ENCODE results near the gene PKP3. TPM values are rescaled to one million over a fixed set of nuclear protein-coding genes. Genes with fewer than 3 reads are reported as not detected.

The PKP3 gene
- total RNA-seq, 5 donors from 2014 or later (not counting 1 experiment from before 2014, with no cell fraction given): 0.32 to 0.85 (median 0.47) TPM; not detected in 1

DNA sequence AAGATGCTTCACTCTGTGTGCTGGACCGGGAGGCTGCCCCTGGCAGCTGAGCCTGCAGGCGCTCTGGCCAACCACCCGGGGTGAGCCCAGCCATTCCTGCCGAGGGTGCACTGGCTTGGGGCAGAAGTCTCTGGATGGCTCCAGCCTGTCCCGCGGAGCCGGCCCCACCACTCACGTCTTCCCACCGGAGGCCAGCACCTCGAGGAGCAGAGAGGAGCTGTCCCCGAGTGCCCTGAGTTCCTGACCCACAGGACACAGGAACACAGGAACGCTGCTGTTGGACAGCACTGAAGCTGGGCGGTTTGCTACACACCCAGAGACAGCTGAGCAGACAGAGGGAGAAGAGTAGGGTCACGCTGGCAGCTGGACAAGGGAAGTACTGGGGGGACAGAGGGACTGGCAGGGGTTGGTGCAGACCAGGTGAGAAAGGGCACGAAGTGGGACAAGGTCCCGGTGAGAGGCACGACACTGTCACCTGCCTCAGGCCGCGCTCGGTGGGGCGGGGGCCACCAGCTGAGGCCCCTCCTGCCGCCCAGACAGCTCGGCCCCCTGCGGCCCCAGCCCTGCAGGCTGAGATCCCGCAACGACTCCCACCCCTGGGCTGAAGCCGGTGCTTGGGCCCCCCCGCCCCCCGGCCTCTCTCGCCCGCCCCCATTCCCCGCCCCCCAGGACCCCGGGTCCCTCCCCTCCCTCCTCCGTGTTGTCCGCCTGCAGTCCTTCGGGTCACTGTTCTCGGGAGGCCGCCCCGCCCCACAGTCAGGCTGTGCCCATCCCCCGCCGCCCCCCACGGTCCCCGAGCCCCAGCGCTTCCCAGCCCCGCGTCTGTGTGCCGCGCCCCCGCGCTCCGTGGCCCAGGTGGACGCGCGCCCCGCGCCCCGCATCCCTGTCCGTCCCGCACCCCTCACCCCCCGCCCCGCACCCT lies 25.3 kb upstream of the PKP3 start:
- DNase-seq: no peak
- no peaks in the 10 kb centered on the region for H3K9me3 Mint-ChIP-seq
- ATAC-seq (replicated peaks in 1 of 4): peak in 1 of 4 experiments; percentile 28
- no peaks in the 10 kb centered on the region for H3K36me3 Mint-ChIP-seq
- no peaks in the 10 kb centered on the region for H3K36me3 ChIP-seq (ENCODE audit: control insufficient read depth in 2 of 2, extremely low read depth in 1 of 2, insufficient read depth in 1 of 2, low read length in 1 of 2)
- H3K27me3 ChIP-seq (replicated peaks in 1 of 2; ENCODE audit: control insufficient read depth in 2 of 2, extremely low read depth in 1 of 2, insufficient read depth in 2 of 2, low read length in 1 of 2): peaks cover 0 to 69% of the 10 kb centered on the region in 2 experiments
- H3K27me3 Mint-ChIP-seq: peaks cover 22 to 47% of the 10 kb centered on the region in 2 donors
- H3K4me3 Mint-ChIP-seq: peak overlapping the region; percentile 73 to 82 (median 78)
- no peaks in the 10 kb centered on the region for H3K9me3 ChIP-seq
- WGBS (ENCODE audit: insufficient coverage): 8% methylated on average over 22 of the region's 61 CpGs
- peaks cover 10 to 31% (median 17%) of the 10 kb centered on the region in 3 donors for H3K4me1 Mint-ChIP-seq
- CTCF ChIA-PET: interaction anchor here (0.5 to 1.4 kb wide), 2 partner anchors 118 to 138 kb away, joined by 3 to 5 read pairs; no protein-coding TSS in a partner anchor
- no peak overlapping the region for H3K27ac ChIP-seq (ENCODE audit: low read length)
- peaks cover 0 to 36% of the 10 kb centered on the region in 2 experiments for H3K4me1 ChIP-seq (ENCODE audit: control insufficient read depth in 1 of 2, extremely low read depth in 1 of 2, insufficient read depth in 2 of 2, low read length in 2 of 2)
- no peak overlapping the region for H3K4me3 ChIP-seq (ENCODE audit: control insufficient read depth in 1 of 2, extremely low read depth in 1 of 2, low read length in 1 of 2)
- H3K27ac Mint-ChIP-seq: peak overlapping the region in 1 of 2 donors; percentile 39
- POLR2A ChIA-PET: interaction anchor here in 1 of 2 donors (0.6 kb wide), 1 partner anchor 30 kb away, joined by 9 read pairs; no protein-coding TSS in a partner anchor

DNA sequence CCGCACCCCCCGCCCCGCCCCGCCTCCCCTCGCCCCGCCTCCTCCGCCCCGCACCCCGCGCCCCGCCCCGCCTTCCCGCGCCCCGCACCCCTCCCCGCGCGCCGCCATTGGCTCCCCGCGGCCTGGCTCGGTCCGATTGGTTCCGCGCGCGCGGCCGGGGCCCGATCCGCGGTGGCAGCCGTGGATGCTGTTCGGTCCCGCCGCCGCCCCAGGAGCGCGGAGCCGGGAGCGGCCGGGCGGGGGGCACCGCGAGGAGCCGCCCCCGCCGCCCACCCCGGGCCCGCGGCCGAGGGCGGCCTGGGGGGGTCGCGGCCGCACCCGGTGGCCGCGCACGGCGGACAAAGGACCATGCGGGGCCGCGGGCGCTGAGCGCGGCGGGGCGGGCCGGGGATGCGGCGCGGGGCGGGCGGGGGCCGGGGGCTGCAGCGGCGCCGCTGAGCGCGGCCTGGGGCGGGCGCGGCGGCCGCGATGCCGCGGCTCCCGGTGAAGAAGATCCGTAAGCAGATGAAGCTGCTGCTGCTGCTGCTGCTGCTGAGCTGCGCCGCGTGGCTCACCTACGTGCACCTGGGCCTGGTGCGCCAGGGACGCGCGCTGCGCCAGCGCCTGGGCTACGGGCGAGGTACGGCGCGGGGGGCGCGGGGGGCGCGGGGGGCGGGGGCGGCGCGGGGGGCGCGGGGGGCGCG lies 24.5 kb upstream of the PKP3 start, which contains the start of gene B4GALNT4:
TSS of gene B4GALNT4 (plus strand) at position 164 of the 683 bp plus-strand sequence. CDS start at position 469, 305 bp downstream.
- no peak within 1 kb of the TSS for H3K4me3 ChIP-seq (ENCODE audit: control insufficient read depth in 1 of 2, extremely low read depth in 1 of 2, low read length in 1 of 2)
- no peak within 1 kb of the TSS for H3K27ac ChIP-seq (ENCODE audit: low read length)
- ChIA-PET CTCF (no interaction called here), POLR2A (no interaction called here)
- peaks cover 0 to 28% of the 10 kb centered on the region in 2 experiments for H3K4me1 ChIP-seq (ENCODE audit: control insufficient read depth in 1 of 2, extremely low read depth in 1 of 2, insufficient read depth in 2 of 2, low read length in 2 of 2)
- Mint-ChIP-seq H3K4me1 (peaks cover 10 to 28% (median 17%) of the 10 kb centered on the region in 3 donors), H3K4me3 (peak within 1 kb of the TSS; percentile 73 to 82 (median 78)), H3K27me3 (peaks cover 22 to 46% of the 10 kb centered on the region in 2 donors), H3K36me3 (no peaks in the 10 kb centered on the region), H3K27ac (peak within 1 kb of the TSS in 1 of 2 donors; percentile 36), H3K9me3 (no peaks in the 10 kb centered on the region)
- peak in 18 of 35 experiments; percentile 13 to 57 (median 27) for DNase-seq
- H3K27me3 ChIP-seq (replicated peaks in 1 of 2; ENCODE audit: control insufficient read depth in 2 of 2, extremely low read depth in 1 of 2, insufficient read depth in 2 of 2, low read length in 1 of 2): peaks cover 0 to 63% of the 10 kb centered on the region in 2 experiments
- WGBS (ENCODE audit: insufficient coverage): under 1% methylated on average over 73 of the region's 118 CpGs
- H3K36me3 ChIP-seq (ENCODE audit: control insufficient read depth in 2 of 2, extremely low read depth in 1 of 2, insufficient read depth in 1 of 2, low read length in 1 of 2): no peaks in the 10 kb centered on the region
- ATAC-seq (replicated peaks in 1 of 4): peak; percentile 59 to 81 (median 62)
- no peaks in the 10 kb centered on the region for H3K9me3 ChIP-seq

DNA sequence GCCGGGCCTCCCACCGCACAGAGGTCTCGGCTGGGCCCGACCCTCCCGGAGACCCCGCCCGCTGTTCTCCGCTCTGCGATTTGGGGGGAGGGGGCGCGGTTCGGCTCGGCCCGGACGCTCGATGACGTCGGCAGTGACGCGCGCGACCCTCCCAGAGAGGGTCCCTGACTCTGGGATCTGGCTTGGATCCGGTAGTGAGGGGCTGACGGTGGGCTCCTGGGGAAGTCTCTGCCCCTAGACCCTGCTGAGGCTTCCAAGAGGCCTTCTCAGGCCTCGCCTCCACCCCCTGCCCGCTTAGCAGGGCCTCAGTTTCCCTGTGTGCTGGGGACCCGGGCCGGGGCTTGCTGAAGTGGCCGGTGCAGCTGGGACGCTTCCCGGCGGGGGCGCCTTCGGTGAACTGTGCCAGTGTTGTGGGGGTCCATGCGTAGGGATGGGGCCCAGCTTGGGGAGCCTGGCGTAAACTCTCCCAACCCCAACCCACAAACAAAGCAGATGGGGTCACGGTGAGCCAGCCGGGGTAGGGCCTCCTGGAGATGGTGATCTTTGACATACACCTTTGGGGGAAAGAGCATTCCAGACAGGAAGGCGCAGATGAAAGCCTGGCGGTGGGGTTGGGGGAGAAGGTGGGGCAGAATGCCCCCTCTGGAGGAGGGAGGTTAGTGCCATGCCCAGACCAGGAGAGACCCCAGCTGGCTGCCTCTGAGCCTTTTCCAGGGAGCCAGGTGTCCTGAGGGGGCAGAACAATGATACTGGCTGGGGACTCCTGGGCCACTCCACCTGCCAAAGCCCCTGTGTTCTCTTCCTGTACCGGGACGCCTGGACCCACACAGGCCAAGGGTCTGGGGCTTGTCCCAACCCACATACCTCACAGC lies 23.7 kb upstream of the PKP3 start:
- ChIA-PET CTCF (interaction anchor here in 1 of 2 donors (0.6 kb wide), 1 partner anchor 93 kb away, joined by 13 read pairs; no protein-coding TSS in a partner anchor), POLR2A (no interaction called here)
- H3K9me3 Mint-ChIP-seq: no peaks in the 10 kb centered on the region
- H3K9me3 ChIP-seq: no peaks in the 10 kb centered on the region
- H3K4me3 ChIP-seq (ENCODE audit: control insufficient read depth in 1 of 2, extremely low read depth in 1 of 2, low read length in 1 of 2): no peak overlapping the region
- no peaks in the 10 kb centered on the region for H3K36me3 Mint-ChIP-seq
- H3K27ac ChIP-seq (ENCODE audit: low read length): no peak overlapping the region
- peak overlapping the region in 1 of 2 donors; percentile 36 for H3K27ac Mint-ChIP-seq
- no peak for ATAC-seq (replicated peaks in 1 of 4)
- 33% methylated on average over 31 of the region's 42 CpGs for whole genome bisulfite sequencing (ENCODE audit: insufficient coverage)
- H3K4me1 ChIP-seq (ENCODE audit: control insufficient read depth in 1 of 2, extremely low read depth in 1 of 2, insufficient read depth in 2 of 2, low read length in 2 of 2): peaks cover 0 to 20% of the 10 kb centered on the region in 2 experiments
- H3K27me3 ChIP-seq (replicated peaks in 1 of 2; ENCODE audit: control insufficient read depth in 2 of 2, extremely low read depth in 1 of 2, insufficient read depth in 2 of 2, low read length in 1 of 2): peaks cover 0 to 57% of the 10 kb centered on the region in 2 experiments
- H3K27me3 Mint-ChIP-seq: peaks cover 22 to 44% of the 10 kb centered on the region in 2 donors
- no peaks in the 10 kb centered on the region for H3K36me3 ChIP-seq (ENCODE audit: control insufficient read depth in 2 of 2, extremely low read depth in 1 of 2, insufficient read depth in 1 of 2, low read length in 1 of 2)
- H3K4me1 Mint-ChIP-seq: peaks cover 10 to 26% (median 17%) of the 10 kb centered on the region in 3 donors
- peak overlapping the region; percentile 52 to 64 (median 57) for H3K4me3 Mint-ChIP-seq
- no peak for DNase-seq

DNA sequence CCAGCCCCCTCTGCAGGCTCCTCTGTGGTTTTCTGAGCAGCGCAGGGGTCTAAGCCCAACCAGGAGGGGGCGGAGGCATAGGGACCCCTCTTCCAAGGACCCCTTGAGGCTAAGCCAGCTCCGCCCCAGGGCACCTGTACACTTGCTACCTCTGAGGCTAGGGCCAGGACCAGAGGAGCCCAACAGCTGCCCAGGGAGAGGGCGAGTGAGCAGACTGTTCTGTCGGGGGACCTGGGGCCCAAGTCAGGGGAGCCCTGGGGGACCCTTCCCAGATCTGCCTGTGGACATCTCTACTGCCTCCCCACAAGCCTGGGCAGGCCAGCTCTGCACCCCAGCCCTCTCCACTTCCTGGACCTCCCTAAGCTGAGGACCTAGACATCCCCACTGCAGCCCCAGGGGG lies 23.0 kb upstream of the PKP3 start:
- Mint-ChIP-seq H3K27me3 (peaks cover 21 to 40% of the 10 kb centered on the region in 2 donors), H3K27ac (peak overlapping the region in 1 of 2 donors; percentile 2), H3K4me3 (peak overlapping the region in 2 of 3 donors; percentile 49 to 52), H3K9me3 (no peaks in the 10 kb centered on the region), H3K4me1 (peaks cover 10 to 26% (median 17%) of the 10 kb centered on the region in 3 donors), H3K36me3 (no peaks in the 10 kb centered on the region)
- Histone ChIP-seq H3K27me3 (replicated peaks in 1 of 2; ENCODE audit: control insufficient read depth in 2 of 2, extremely low read depth in 1 of 2, insufficient read depth in 2 of 2, low read length in 1 of 2) (peaks cover 0 to 52% of the 10 kb centered on the region in 2 experiments), H3K4me1 (ENCODE audit: control insufficient read depth in 1 of 2, extremely low read depth in 1 of 2, insufficient read depth in 2 of 2, low read length in 2 of 2) (peaks cover 0 to 20% of the 10 kb centered on the region in 2 experiments), H3K4me3 (ENCODE audit: control insufficient read depth in 1 of 2, extremely low read depth in 1 of 2, low read length in 1 of 2) (no peak overlapping the region), H3K9me3 (no peaks in the 10 kb centered on the region), H3K36me3 (ENCODE audit: control insufficient read depth in 2 of 2, extremely low read depth in 1 of 2, insufficient read depth in 1 of 2, low read length in 1 of 2) (no peaks in the 10 kb centered on the region), H3K27ac (ENCODE audit: low read length) (no peak overlapping the region)
- POLR2A ChIA-PET: no interaction called here
- CTCF ChIA-PET: no interaction called here
- DNase-seq (no peak), ATAC-seq (replicated peaks in 1 of 4) (no peak)
- 56% methylated on average over 5 of the region's 5 CpGs for WGBS (ENCODE audit: insufficient coverage)

DNA sequence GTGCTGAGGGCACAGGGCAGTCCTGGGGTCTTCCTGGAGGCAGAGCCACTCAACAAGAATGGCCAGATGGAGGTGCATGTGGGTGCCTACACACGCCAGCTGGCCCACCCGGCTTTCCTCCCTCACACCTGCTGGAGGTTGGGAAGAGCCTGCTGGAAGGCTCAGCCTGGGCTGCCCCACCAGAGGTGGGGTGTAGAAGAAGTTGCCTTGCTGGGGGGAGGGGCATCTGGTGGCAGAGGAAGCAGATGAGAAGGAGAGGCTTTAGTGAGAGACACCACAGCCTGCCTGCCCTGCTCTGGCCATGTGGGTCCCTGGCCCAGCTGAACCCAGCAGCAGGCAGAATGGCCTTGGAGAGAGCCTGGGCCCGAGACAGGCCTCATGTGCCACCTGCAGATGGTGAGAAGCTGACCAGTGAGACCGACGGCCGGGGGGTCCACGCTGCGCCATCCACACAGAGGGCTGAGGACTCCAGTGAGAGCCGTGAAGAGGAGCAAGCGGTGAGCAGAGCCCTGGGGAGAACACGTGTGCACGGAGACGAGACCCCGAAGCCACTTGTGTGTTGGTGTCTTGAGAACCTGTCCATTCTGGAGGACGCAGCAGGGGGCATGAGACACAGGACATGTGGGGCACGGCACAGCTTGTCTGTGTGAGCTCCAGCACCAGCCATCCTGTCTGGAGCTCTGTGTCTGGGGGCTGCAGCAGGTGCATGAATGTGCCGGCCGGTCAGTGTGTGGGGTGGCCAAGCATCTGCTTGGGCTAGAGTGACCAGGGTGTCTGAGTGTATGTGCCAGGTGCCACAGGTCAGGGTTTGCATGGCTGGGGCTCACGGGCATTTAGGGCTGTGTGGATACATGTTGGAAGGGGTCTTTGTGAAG lies 22.1 kb upstream of the PKP3 start:
- DNase-seq (no peak), ATAC-seq (replicated peaks in 1 of 4) (no peak)
- Histone ChIP-seq H3K27me3 (replicated peaks in 1 of 2; ENCODE audit: control insufficient read depth in 2 of 2, extremely low read depth in 1 of 2, insufficient read depth in 2 of 2, low read length in 1 of 2) (peaks cover 0 to 48% of the 10 kb centered on the region in 2 experiments), H3K4me3 (ENCODE audit: control insufficient read depth in 1 of 2, extremely low read depth in 1 of 2, low read length in 1 of 2) (no peak overlapping the region), H3K27ac (ENCODE audit: low read length) (no peak overlapping the region), H3K4me1 (ENCODE audit: control insufficient read depth in 1 of 2, extremely low read depth in 1 of 2, insufficient read depth in 2 of 2, low read length in 2 of 2) (peaks cover 0 to 20% of the 10 kb centered on the region in 2 experiments), H3K36me3 (ENCODE audit: control insufficient read depth in 2 of 2, extremely low read depth in 1 of 2, insufficient read depth in 1 of 2, low read length in 1 of 2) (no peaks in the 10 kb centered on the region), H3K9me3 (no peaks in the 10 kb centered on the region)
- H3K27ac Mint-ChIP-seq: peak overlapping the region in 1 of 2 donors; percentile 2
- H3K4me3 Mint-ChIP-seq: peak overlapping the region in 1 of 3 donors; percentile 52
- no peaks in the 10 kb centered on the region for H3K36me3 Mint-ChIP-seq
- ChIA-PET CTCF (no interaction called here), POLR2A (no interaction called here)
- peaks cover 10 to 26% (median 17%) of the 10 kb centered on the region in 3 donors for H3K4me1 Mint-ChIP-seq
- WGBS (ENCODE audit: insufficient coverage): 86% methylated on average over 18 of the region's 19 CpGs
- H3K27me3 Mint-ChIP-seq: peaks cover 15 to 31% of the 10 kb centered on the region in 2 donors
- H3K9me3 Mint-ChIP-seq: no peaks in the 10 kb centered on the region
